ENCODE results near the gene RAB40C.

The RAB40C gene

GRCh38 chr16:610513-611381 lies 20.9 kb downstream of the RAB40C start:
- DNase-seq (ENCODE audit: low read depth in 3 of 3): peak in 2 of 3 experiments; percentile 34 to 42

GRCh38 chr16:615122-615521 lies 25.3 kb downstream of the RAB40C start:
- DNase-seq (ENCODE audit: low read depth in 3 of 3): no peak

GRCh38 chr16:616733-617586 lies 27.1 kb downstream of the RAB40C start:
- DNase-seq (ENCODE audit: low read depth in 3 of 3): no peak

- DNase-seq (ENCODE audit: low read depth in 3 of 3): no peak
Observed at GRCh38 chr16:617855-618254, 28.0 kb downstream of the RAB40C start.

GRCh38 chr16:619476-620100 lies 29.7 kb downstream of the RAB40C start:
- DNase-seq (ENCODE audit: low read depth in 3 of 3): no peak

GRCh38 chr16:620700-621525 lies 31.0 kb downstream of the RAB40C start:
- no peak for DNase-seq (ENCODE audit: low read depth in 3 of 3)

- no peak for DNase-seq (ENCODE audit: low read depth in 3 of 3)
Observed at GRCh38 chr16:621526-622105, 31.8 kb downstream of the RAB40C start.

GRCh38 chr16:622920-623280 lies 33.0 kb downstream of the RAB40C start:
- no peak for DNase-seq (ENCODE audit: low read depth in 3 of 3)

GRCh38 chr16:624526-625070 lies 34.7 kb downstream of the RAB40C start:
- no peak for DNase-seq (ENCODE audit: low read depth in 3 of 3)

GRCh38 chr16:625117-625976 lies 35.5 kb downstream of the RAB40C start:
- no peak for DNase-seq (ENCODE audit: low read depth in 3 of 3)

GRCh38 chr16:625977-626765 lies 36.3 kb downstream of the RAB40C start:
- DNase-seq (ENCODE audit: low read depth in 3 of 3): no peak

GRCh38 chr16:626787-627453 lies 37.1 kb downstream of the RAB40C start:
- DNase-seq (ENCODE audit: low read depth in 3 of 3): no peak

- DNase-seq (ENCODE audit: low read depth in 3 of 3): no peak
Observed at GRCh38 chr16:627454-628239, 37.8 kb downstream of the RAB40C start.

- no peak for DNase-seq (ENCODE audit: low read depth in 3 of 3)
Observed at GRCh38 chr16:628321-629061, 38.6 kb downstream of the RAB40C start.

GRCh38 chr16:629185-629832 lies 39.4 kb downstream of the RAB40C start:
- no peak for DNase-seq (ENCODE audit: low read depth in 3 of 3)

GRCh38 chr16:629833-630248 lies 40.0 kb downstream of the RAB40C start:
- no peak for DNase-seq (ENCODE audit: low read depth in 3 of 3)

All from stimulated activated CD4-positive, alpha-beta T cell treated with anti-CD3 and anti-CD28 coated beads, TNF-alpha, amount 100 ng/mL, for 4 hours (primary cell).